GM18511 (cell line): ENCODE data around the gene ZFYVE26.
A peak's percentile ranks its signal among the peaks of the same experiment; 100 is the strongest.
"Not testable (repeated sequence)": the region's sequence is repeated elsewhere in the genome, so short reads cannot be mapped to it uniquely, and the experiment has no call there.

Source experiments
- ATAC-seq: cut with Tn5 transposase; IDR thresholded peaks from one replicate; pipeline ENCODE4 v1.9.1; 2021; ENCODE audit warnings: mild to moderate bottlenecking, moderate library complexity; ENCODE audit not compliant: unreplicated experiment

ZFYVE26 gene

DNA sequence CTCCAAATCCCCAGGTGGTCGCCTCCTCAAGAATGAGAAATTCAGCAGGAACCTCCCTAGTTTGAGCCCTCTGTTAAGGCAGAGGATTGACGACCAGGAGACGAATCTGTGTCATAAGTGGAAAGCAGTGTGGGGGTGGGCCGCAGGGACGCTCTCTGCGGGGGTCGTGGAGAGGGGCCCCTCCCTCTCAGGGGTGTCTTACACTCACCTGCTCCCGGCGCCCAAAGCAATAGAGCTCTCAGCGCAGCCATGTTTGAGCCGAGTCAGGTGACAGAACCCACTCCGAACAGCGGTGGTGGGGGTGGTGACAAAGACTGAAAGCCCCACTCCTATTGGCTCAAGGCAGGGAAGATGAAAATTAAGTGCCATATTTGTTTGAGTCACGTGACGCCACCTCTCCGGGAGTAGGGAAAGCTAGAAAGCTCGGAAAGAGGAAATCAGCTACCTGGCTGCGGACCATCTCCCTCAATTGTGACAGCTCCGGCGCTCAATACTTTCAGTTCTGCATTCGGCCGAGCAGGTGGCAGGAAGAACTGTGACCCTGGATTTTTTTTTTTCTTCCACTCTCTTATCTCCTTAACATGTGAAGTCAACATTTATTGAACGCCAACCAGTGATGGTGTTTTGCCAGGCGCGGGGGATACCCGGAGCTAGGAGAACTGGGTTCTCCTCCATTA, at the start of gene ZFYVE26:
ZFYVE26 (minus strand) TSS at position 265 of the 677 bp plus-strand sequence. CDS start 627 bp downstream, outside the sequence.
- peak; percentile 88 for ATAC-seq

DNA sequence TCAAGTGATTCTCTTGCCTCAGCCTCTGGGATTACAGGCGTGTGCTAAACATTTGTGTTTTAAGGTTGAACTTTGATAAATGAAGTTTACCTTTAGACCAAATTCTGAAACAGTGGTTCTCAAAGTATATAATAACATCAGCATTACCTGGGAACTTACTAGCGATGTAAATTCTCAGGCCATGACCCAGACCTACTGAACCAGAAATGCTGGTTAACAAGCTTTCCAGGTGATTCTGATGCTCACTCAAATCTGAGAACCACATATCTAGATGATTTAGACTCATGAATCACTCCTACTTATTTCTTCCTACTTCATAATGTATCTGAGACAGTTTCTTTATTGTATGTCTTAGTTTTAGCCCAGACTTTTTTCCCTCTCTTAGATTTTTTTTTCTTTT, 46.8 kb upstream of the ZFYVE26 start:
- ATAC-seq = no peak

DNA sequence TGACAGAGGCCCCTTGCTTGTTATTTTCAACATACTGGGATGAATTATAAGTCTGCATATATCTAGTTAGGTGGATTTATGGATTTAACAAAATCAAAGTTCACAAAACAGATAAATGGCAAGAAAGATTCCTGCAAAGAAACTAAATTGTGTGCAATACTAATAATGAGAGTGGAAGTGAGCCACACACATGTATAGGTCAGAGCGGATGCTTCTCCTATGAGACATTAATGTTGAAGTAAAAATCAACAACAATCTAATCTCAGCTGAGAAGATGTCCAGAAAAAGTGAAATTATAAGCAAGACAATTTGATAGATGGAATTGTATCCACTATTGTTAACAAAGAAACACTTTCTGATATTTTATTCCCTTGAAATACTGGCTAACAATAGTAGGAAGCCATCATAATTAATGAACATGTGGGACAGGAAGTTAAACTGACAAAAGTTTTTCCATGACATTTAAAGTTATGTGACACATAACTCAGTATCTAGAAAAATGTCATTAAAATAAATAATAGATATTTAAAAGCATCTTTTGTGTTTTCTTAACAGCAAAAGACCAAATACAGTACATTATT, 42.9 kb upstream of the ZFYVE26 start:
- ATAC-seq = no peak

DNA sequence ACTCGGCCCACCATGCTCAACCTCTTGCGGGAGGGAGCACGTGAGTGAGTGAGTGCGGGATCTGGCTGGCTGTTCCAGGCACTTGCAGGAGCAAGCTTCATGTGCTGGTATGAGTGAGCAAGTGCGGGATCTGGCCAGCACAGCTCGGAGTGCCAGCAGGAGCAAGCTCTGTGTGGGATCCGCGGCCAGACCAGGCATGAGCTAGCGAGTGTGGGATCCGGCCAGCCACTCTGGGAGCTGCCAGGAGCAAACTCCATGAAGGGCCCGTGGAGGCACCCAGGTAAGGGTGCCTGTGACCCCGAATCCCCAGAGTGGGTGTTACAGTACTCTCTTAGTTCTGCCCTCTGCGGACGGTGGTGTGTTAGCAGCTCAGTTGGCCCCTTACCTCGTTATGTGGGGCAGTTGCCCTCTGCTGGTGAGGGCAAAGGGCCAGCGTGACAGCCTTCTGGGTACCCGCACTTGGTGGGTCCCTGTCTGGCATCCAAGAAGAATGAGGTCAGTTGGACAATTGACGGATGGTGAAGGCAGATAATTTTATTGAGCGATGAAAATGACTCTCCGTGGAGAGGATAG, 41.5 kb upstream of the ZFYVE26 start:
- ATAC-seq = no peak

DNA sequence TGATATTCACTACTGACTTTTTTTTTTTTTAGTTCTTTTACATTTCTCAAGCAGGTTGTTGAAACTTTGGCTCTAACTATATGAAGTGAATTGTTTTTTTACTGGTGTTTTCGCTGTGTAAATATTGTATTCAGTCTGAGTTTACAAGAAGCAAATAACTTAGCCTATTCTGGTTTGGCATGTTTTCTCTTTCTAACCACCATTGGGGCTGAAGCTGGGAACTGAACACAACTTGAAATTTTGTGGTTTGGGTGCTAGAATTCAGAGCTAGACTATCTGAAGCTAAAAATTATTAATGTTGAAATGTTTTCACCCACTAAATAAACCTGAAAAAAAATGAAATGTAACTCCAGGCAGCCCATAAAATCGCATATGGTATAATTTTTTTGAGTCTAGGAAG, 40.4 kb upstream of the ZFYVE26 start:
- ATAC-seq = no peak

DNA sequence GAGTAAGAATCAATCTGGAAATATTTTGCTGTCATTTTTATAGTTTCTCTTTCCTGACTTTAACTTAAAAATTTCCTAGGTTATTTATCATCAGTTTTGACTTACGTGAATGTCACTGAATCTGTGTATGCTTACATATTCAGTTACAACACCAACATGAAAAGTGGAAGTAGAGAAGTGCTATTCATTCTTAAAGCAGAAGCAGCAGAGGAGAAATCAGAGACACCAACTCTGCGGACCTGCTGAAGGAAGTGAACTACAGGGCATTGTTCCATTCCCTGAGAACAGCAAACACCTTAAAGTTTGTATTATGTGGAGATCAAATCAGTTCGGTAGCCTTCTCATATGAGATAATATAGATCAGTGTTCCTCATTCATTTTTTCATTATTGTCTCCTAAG, 37.3 kb upstream of the ZFYVE26 start:
- no peak for ATAC-seq

DNA sequence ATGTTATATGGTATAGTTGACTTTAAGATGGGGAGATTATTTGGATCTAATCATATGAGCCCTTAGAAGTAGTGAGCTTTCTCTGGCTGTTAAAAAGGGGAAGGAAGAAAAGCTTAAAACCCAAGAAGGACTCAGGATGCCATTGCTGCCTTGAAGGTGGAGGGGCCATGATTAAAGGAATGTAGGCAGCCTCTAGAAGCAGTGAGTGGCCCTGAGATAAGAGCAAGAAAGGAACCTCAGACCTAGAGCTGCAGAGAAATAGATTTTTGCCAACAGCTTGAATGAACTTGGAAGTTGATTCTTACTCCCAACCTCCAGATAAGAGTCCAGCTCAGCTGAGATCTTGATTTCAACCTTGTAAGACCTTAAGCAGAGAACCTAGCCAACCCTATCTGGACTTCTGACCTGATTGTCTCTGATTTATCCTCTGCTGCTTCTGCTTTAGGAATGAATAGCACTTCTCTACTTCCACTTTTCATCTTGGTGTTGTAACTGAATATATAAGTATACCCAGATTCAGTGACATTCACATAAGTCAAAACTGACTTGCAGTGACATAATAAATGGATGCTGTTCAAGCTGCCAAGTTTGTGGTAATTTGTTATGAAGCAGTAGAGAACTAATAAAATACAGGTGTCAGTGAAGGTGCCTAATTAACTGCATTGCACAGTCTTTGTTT, 36.7 kb upstream of the ZFYVE26 start:
- ATAC-seq = no peak

DNA sequence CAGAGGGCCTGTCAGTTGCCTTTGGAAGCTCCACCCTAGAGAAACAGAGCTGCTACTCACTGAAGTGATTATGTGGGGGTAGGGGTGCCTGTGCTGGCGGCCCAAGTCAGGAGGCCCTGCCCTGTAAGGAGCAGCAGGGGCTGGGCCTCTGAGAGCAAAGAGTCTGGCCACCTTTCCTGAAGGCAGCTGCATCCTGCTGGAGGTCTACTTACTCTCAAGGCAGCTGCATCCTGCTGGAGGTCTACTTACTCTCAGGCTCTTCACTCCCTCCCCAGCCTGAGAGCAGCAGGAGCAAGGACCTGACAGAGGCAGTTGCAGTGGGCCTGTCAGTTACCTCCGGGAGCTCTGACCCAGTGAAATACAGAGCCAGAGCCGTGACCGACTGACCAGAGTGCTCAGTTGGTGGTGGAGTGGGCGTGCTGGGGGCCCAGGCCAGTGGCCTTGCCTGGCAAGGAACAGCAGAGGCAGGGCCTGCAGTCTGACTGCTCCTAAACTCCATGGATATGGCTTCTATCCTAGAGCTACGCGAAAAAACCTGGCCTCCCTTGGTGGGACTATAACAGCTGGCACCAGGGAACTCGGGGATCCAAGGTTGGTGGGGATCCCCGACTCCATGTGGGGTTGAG, 35.5 kb upstream of the ZFYVE26 start:
- ATAC-seq = no peak

DNA sequence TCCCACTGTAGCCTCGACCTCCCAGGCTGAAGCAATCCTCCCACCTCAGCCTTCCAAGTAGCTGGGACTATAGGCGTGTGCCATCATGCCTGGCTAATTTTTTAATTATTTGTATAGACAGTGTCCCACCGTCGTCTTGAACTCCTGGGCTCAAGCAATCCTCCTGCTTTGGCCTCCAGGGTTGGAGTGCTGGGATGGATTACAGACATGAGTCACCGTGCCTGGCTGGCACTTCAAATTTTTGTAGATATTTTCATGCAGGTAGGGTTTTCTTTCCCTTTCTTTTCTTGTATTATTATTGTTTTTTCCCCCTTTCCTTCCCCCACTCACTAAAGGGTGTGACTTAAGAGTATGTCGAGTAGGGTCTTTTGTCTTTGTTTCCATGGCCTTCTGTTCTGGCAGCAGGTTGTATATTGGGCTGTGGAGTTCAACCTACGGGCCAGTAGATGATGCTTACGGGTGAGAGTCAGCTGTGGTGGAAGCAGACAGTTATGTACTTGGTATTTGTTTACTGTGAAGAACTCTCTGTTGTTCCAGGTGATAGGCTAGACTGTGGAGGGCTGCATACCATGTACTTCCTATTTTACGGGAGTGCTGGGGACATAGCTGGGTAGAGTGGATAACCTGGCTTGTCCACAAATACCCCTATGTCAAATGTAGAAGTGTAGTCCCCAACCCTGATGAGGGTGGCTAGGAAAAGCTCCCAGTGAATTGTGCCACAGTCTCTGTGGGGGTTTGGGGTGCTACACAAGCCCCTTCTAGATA, 33.9 kb upstream of the ZFYVE26 start:
- no peak for ATAC-seq

DNA sequence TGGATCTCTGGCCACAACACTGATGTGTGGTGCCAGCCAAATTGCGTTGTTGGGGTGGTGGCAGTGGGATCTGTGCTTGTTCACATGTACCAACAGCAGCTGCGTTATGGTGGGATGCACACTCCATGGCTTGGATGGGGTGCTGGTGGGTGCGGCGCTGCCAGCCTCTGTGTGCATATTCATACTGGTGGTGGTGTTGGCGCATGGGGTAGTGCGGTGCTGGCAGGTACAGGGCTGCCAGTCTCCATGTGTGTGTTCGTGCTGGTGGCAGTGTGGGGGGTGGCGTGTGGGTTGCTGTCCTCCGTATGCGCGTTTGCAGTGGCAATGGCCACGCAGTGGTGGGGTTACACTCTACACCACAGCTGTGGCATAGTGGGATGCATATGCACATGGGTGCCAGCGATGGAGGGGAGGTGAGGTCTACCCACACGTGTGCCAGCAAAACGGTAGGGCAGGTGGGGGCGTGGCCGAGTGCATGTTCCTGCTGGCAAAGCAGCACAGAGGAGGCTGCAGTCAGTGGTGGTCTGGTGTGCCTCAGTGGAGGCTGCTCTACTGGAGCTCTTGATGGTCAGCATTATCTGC, 29.7 kb upstream of the ZFYVE26 start:
- no peak for ATAC-seq

DNA sequence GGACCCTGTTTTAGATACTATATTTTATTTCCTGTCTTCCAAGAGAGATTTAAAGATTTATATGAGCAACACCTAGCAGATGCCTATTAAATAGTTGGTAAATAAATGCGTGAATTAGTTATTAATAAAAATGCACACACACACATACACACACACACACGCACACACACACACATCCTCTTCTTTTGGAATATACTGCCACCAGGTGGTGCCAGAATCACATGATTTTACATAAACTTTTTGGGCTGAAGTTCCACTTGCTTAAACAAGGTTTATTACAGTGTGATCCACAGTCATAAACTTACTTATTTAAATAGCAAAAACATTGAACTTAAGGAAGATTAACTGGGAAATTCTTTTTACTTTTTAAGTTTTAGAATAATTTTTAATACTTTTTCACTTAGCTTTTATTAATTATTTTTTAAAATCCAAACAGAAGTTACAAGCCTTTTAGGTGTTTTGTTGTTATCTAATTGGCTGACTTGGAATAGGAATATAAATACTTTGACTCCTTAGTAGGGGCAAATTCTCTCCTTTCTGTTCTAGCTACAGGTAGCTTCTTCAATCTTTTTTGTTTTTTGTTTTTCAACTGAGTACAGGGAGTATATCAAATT, 20.7 kb upstream of the ZFYVE26 start:
- ATAC-seq = no peak

DNA sequence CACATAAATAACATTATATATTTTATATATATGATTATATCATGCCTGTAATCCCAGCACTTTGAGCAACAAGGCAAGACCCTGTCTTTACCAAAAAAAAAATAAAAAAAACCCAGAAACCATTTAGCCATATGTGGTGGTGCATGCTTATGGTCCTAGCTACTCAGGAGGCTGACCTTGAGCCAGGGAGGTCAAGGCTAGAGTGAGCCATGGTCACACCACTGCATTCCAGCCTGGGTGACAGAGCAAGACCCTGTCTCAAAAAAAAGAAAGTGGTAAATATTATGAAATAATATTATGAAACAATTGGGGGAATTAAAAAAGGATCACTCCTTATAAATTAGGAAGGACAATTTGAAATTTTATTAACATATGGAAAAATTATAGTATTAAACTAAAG, 19.2 kb upstream of the ZFYVE26 start:
- no peak for ATAC-seq

DNA sequence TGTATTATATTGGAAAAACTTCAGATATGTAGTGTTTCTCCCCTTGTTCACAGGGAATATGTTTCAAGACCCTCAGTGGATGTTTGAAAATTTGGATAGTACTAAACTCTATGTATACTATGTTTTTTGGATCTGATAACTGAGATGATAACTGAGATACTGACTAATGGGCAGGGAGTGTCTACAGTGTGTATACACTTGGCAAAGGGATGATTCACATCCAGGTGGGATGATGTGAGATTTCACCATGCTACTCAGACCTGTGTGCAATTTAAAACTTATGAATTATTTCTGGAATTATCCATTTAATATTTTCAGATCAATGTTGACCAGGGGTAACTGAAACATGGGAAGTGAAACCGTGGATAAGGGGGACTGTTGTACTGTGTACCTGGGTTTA, 17.0 kb upstream of the ZFYVE26 start:
- ATAC-seq = no peak

DNA sequence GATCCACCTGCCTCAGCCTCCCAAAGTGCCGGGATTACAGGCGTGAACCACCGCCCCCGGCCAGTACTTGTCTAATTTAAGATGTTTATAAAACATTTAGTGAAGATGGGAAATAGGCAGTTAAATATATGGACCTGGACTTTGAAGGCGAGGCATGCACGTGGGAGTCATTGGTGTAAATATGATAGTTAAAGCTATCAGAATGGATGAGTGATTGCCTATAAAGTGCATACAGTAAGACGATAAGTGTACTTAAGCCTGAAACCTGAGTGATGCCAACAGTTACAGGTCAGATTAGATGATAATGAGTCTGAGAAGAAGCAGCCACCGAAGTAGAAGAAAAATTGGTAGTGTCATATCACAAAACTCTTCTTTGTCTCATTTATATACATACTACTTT, 14.7 kb upstream of the ZFYVE26 start:
- ATAC-seq = no peak

DNA sequence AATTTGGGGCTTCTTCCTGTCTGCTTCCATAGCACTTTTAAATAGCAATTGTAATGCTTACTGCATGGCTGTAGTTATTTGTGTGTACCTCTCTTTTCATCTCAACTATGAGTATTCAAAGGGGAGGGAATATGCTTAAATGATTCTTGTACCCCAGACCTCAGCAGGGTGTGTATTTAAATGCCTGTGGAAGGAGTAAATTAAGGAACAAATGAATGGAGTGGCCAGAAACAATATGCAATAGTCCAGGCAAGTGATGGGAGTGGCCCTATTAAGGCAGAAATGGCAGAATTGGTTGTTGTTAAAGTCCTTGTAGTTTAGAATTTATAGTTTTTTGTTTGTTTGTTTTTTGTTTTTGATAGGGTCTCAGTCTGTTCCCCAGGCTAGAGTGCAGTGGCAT, 4.7 kb upstream of the ZFYVE26 start:
- ATAC-seq = no peak

DNA sequence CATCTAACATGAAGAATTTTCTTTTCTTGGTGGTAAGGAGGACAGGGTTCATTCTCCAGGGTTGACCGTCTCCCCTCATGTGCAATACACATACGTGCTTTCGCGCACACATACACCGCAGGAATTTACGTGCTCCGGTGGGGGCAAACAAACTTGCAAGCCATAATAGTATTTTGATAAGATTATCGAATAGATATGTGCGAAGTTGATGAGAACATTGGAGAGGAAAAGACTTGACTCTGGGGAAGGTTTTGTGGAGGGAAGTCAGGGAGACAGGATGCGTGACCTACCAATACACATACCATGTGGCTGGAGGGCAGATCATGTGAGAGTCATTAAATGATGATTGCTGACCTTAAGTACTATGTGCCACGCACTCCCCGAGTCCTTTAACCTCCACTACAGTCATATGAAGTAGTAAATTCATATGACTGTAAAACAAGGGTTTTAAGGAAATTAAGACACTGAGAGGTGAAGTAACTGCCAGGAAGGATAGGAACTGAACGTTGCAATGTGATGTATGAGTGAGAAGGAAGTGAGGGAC, 4.1 kb upstream of the ZFYVE26 start:
- ATAC-seq = no peak

DNA sequence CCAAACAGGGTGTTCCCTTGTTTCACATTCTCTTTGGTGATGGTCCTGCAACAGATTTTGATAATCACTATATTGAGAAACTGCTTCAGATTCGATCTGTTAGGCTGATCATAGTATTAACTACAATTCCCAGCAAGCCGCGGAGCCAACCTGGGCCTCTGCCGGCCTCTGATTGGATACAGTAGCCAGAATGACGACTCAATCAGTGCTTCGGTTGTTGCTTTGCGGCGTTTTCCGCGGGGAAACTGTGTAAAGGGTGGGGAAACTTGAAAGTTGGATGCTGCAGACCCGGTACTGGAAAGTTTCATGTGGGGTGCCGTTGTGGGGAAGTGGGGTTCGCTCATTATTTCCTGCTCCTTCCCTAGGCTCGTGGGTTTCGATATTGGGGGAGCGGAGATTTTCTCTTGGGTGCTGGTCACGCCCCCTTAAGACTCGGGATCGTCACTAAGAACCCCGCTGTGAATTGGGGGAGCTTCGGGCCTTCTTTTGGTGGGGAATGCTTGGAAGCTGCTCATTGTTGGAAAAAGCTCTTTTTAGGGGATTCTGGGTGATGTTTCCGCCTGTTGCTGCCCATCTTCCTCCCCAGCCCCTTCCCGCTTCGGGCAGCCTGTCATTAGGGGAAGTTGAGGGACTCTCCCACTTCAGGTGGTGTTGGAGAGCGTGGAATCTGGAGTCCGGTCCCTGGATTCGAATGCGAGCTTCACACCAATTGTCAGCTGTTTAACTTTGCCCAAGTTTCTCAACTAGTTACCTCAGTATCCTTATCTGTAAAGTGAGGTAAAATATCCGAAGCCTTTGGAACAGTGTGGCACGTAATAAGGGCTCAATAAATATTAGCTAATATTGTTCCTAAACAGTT, 3.4 kb upstream of the ZFYVE26 start, which contains the start of gene RAD51B:
RAD51B (plus strand) TSS at position 217 of the 859 bp plus-strand sequence.
- peak; percentile 60 for ATAC-seq

DNA sequence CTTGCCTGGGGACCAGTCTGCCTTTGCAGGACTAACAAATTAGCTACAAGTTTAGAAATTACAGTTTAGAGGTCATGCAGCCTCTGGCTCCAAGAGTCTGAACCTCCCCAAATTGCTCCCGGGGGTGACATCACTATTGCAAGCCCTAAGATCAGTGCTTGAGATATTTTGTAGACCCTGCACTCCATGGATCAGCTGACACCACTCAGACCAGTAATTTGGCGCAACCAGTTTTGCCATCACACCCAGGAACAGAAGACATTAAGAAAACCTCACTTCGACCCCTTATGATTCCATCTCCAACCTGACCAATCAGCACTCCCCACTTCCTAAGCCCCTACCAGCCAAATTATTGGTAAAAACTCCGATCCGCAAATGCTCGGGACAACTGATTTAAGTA, 2.1 kb upstream of the ZFYVE26 start:
- not testable (repeated sequence) for ATAC-seq
